NCI-H128 (cell line): ENCODE measurements around the gene TUB.

Experiments used
- DNase-seq: peaks from one replicate; lab custom pipeline; 2025; ENCODE audit not compliant: unreplicated experiment; lab: John Stamatoyannopoulos, UW

The TUB gene

GRCh38 chr11:8080674-8081590 lies at the start of gene TUB:
TSS of gene TUB (plus strand) at chr11:8081211. CDS start at chr11:8081511, 300 bp downstream.
- no peak for DNase-seq

- DNase-seq = no peak
Measured at GRCh38 chr11:8031248-8032115, 49.5 kb upstream of the TUB start.

GRCh38 chr11:8032122-8032521 lies 48.9 kb upstream of the TUB start:
- DNase-seq = no peak

GRCh38 chr11:8032576-8033304 lies 48.3 kb upstream of the TUB start:
- no peak for DNase-seq

GRCh38 chr11:8033305-8034105 lies 47.5 kb upstream of the TUB start:
- peak; percentile 54 for DNase-seq

GRCh38 chr11:8034106-8034585 lies 46.9 kb upstream of the TUB start:
- DNase-seq = no peak

GRCh38 chr11:8034604-8035190 lies 46.3 kb upstream of the TUB start:
- DNase-seq = no peak

GRCh38 chr11:8035200-8035855 lies 45.7 kb upstream of the TUB start:
- DNase-seq = no peak

- no peak for DNase-seq
Measured at GRCh38 chr11:8036002-8036802, 44.8 kb upstream of the TUB start.

- DNase-seq = no peak
Measured at GRCh38 chr11:8036986-8037385, 44.0 kb upstream of the TUB start.

- DNase-seq = no peak
Measured at GRCh38 chr11:8038393-8038792, 42.6 kb upstream of the TUB start.

GRCh38 chr11:8038811-8039529 lies 42.0 kb upstream of the TUB start:
- no peak for DNase-seq

- DNase-seq = no peak
Measured at GRCh38 chr11:8039530-8040260, 41.3 kb upstream of the TUB start.

- no peak for DNase-seq
Measured at GRCh38 chr11:8040261-8040920, 40.6 kb upstream of the TUB start.

- DNase-seq = no peak
Measured at GRCh38 chr11:8040921-8041285, 40.1 kb upstream of the TUB start.

- DNase-seq = no peak
Measured at GRCh38 chr11:8041576-8041975, 39.4 kb upstream of the TUB start.

GRCh38 chr11:8043756-8044155 lies 37.3 kb upstream of the TUB start:
- DNase-seq = no peak
